Measurements from ENCODE around the gene MAGI1.

Gene MAGI1

GRCh38 chr3:65472501-65472900, 566.2 kb downstream of the MAGI1 start:
- no peak for DNase-seq (ENCODE audit: low read depth)
- no peak for TF ChIP-seq CTCF (IDR thresholded peaks at IDR 0.05; ENCODE audit: insufficient read depth, low read depth, low read length, missing control alignments)
- no peak overlapping the region for H3K4me3 ChIP-seq (ENCODE audit: low read length)

DNA sequence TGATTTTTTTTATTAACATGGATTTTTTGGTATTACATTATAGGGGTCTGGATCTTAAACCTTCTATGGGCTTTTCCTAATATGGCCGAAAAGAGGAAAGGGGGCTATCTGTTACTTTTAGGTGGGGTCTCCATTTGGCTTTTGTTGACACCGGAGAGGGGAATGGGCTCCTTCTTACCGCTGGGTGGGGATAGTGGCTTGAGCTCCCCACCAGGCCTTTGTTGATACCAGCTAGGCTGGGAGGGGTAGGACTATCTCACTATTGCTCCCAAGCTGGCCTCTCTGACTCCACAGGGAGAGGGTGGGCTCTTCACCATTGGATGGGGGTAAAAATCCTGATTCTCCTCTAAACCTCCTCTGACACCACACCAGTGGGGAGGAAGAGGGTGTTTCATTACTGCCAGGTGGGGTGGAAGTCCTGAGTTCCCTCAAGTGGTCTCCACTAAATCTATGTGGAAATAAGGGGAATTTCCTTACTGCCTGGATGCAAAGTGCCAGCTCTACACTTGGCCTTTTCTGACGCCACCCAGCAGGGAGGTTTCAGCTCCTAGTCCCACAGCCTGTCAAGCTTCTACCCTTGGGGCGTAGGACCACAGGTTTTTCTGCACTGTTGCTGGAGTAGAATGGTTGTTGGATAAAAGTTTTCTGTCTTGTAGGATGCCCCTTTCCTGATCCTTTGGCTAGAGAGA, 572.3 kb downstream of the MAGI1 start:
- TF ChIP-seq CTCF (IDR thresholded peaks at IDR 0.05; ENCODE audit: insufficient read depth, low read depth, low read length, missing control alignments) = no peak
- H3K4me3 ChIP-seq (ENCODE audit: low read length) = no peak overlapping the region
- DNase-seq (ENCODE audit: low read depth) = no peak

- H3K4me3 ChIP-seq (ENCODE audit: low read length) = no peak overlapping the region
- DNase-seq (ENCODE audit: low read depth) = no peak
- no peak for TF ChIP-seq CTCF (IDR thresholded peaks at IDR 0.05; ENCODE audit: insufficient read depth, low read depth, low read length, missing control alignments)
Observed at GRCh38 chr3:65449841-65450428, 588.8 kb downstream of the MAGI1 start.

DNA sequence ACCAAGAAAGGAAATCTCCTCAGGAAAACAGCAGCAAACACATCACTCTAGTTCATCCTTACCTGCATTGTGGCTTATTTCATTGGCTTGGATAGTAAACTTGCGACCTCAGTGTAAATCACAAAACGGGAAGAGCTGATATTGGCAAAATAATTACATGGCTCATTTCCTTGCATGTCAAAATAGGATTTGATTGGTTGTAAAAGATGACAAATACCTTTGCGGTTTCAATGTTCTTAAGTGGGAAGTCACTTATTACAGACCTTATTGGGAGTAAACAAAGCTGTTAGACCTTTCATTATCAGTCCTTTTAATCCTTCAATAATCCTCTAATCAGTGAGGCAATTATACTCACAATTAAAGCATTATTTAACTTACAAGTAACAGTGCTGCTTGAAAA, 590.6 kb downstream of the MAGI1 start:
- peak; percentile 9 for DNase-seq (ENCODE audit: low read depth)
- no peak overlapping the region for H3K4me3 ChIP-seq (ENCODE audit: low read length)
- TF ChIP-seq CTCF (IDR thresholded peaks at IDR 0.05; ENCODE audit: insufficient read depth, low read depth, low read length, missing control alignments) = no peak

DNA sequence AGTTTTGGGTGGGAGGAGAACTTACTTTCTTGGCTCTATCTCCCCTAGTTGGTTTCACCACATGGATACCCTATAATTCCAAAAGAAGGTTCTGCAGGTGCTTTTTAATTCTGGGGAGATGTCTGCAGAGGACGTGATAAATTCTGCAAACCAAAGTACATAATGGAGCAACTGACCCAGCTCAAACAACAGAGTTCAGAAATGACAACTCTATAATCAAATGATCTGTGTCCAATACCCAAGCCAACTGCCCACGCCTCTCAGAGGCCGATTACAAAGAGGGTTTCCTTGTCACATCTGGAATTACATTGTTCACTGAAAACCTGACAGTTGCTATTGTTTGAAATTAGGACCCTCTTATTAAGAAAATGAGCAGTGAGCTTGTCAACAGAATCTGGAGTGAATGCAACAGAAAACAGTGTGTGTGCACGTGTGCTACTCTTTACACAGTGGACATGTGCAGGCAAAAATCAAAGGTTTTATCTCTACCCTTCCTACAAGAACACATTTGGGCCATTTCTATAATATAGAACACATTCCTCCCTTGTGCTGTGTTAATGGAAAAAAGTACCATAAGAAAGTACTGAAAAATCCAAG, 593.0 kb downstream of the MAGI1 start:
- TF ChIP-seq CTCF (IDR thresholded peaks at IDR 0.05; ENCODE audit: insufficient read depth, low read depth, low read length, missing control alignments) = no peak
- DNase-seq (ENCODE audit: low read depth) = no peak
- H3K4me3 ChIP-seq (ENCODE audit: low read length) = no peak overlapping the region

DNA sequence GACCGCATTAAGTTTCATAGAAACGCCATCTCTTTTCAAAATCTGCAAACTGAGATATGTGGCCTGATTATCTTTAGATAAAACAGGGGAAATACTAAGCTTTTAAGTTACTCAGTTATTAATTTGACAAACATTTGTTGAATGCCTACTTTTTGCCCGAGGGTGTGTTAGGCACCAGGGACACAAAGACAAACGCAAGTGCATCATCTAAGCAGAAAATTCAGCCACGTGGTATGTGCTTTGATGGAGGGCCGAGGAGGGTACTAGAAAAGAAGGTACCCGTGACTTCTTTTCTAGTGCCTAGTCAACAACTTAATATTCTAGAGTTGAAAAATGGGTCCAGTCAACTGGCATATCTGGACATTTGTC, 594.3 kb downstream of the MAGI1 start:
- no peak for DNase-seq (ENCODE audit: low read depth)
- no peak overlapping the region for H3K4me3 ChIP-seq (ENCODE audit: low read length)
- TF ChIP-seq CTCF (IDR thresholded peaks at IDR 0.05; ENCODE audit: insufficient read depth, low read depth, low read length, missing control alignments) = no peak

Data from epithelial cell of esophagus (primary cell).